Activated CD4-positive, alpha-beta T cell treated with anti-CD3 and anti-CD28 coated beads, Interleukin-10, Interleukin-2, amounts not matched to agents 100 ng/mL and 50 ng/mL, durations not matched to agents 16 hours and 8 hours (primary cell): Measurements from ENCODE around the gene RERE.
"Not testable (repeated sequence)": the region's sequence is repeated elsewhere in the genome, so short reads cannot be mapped to it uniquely, and the experiment has no call there.

ENCODE experiments used
- DNase-seq: peaks from one replicate; pipeline ENCODE4 v3.0.0-alpha.2; 2020

Gene RERE

DNA sequence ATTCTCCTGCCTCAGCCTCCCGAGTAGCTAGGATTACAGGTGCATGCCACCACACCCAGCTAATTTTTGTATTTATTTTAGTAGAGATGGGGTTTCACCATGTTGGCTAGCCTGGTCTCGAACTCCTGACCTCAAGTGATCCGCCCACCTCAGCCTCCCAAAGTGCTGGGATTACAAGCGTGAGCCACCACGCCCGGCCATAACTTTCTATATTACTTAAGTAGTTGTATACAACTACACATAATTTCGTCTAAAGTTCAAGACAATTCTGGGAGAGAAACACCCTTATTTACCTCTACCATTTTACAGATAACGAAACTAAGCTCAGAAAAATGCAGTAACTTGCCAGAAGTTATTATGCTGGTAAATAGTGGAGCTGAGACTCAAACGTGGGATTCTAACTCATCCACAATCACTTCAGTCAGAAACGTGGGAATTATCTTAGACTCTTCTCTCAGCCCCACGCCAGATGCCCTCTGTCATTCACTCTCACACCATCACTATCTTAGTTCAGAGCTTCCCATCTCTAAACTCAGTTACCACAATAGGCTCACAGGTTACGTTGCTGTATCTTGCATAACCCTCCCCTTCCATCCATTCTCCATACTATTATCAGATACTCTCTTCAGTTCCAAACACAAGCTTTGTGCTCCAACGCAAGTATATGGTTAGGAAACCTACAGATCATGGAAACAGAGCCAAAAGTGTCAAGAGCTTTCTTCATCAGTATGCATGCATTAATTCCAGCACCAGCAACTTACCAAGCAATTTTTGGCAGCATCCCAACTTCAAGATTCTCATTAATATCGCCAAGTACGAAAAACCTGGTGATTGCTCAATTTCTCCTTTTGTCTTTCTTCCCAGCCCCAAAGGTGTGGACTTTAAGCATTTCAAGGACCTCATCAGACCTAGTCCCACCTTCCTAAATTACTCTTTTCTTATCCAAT, 69.3 kb downstream of the RERE start:
- no peak for DNase-seq

DNA sequence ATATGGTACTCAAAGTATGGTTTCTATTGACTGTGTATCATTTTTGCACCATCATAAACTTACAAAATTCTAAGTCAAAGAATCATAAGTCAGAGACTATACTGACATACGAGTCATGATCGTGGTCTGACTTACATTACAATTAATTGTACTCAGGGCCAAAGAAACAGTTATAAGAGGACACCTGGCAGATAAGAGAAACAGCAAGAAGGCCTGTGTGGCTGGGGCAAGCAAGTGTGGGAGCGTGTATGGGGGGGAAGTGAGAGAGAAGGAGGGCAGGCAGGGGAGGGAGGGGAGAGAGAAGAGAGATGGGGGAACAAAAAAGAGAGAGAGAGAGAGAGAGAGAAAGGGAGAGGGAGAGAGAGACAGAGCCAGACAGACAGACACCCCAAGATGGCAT, 70.9 kb downstream of the RERE start:
- no peak for DNase-seq

DNA sequence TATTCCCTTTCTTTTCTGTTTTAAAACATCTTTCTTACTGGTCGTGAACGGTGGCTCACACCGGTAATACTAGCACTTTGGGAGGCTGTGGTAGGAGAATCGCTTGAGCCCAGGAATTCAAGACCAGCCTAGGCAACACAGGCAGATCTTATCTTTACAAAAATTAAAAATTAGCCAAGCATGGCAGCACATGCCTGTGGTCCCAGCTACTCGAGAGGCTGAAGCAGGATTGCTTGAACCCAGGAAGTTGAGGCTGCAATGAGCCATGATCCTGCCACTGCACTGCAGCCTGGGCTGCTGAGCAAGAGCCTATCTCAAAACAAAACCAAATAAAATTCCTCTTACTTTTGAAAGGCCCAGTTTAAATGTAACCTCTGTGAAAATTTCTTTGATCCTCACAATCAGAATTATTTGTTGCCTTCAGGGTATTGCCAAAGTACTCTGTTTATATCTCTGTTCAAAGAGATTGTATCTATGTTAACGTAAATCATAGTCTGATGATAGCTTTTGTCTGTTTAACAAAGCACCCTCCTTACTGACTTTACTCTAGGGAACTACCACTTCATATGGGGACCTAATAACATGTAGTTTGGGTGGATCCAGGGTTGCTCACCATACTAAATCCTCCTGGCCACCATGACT, 71.6 kb downstream of the RERE start:
- no peak for DNase-seq

DNA sequence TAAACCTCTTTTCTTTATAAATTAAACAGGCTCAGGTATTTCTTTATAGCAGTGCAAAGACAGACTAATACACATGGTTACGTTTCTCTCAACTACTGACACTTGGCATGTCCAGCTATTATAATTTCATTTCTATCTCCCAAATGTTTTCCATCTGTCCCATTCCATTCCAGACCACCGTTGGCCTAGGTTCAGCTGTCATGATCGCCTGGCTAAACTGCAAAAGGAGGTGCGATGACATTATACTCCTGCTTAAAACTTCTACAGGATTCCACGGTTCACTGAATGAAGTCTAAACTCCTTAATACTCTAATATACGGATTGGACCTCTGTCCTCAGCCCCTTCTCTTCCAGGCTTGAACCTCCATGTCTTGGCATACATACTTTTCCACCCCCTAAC, 72.1 kb downstream of the RERE start:
- DNase-seq, result no peak

DNA sequence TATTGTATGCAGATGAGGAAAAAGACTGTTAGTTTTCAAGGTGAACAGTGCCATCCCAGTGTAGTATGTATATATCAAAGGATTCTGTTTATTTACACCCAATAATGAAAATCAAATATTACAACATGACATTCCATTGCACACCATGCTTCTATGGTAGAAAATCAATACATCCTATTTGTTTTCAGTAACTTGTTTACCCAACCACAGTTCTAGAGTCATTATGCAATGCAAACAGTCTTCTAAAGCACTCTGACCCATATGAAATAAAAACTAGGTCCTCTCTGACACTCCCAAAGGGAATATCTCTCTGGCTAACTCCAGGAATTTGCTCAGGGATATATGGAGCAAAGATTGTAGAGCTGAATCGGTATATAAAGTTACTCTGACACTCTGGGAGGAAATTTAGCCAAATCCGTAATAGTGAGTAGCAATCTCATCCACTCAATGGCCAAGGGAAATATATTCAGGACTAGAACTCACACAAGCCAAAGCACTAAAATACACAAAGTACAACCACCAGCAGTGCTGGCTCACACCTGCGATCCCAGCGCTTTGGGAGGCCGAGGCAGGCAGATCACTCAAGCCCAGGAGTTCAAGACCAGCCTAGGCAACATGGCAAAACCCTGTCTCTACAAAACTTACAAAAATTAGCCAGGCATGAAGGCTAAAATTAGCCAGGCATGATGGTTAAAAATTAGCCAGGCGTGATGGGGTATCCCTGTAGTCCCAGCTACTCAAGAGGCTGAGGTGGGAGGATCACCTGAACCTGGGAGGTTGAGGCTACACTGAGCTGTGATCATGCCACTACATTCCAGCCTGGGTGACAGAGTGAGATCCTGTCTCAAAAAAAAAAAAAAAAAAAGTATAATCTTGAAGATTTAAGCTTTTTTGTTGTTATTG, 75.2 kb downstream of the RERE start:
- DNase-seq, result no peak

DNA sequence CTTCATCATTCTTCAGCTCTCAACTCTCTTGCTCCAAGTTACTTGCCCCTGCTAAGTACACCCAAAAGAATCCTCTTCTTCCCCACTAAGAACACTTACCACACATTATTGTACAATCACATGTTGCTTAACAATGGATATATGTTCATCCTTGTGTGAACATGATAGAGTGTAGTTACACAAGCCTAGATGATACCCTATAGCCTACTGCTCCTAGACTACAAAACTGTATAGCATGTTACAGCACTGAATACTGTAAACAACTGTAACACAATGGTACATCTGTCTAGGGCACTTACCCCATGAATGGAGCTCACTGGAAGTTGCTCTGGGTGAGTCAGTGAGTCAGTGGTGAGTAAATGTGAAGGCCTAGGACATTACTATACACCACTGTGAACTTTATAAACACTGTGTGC, 77.4 kb downstream of the RERE start:
- no peak for DNase-seq

DNA sequence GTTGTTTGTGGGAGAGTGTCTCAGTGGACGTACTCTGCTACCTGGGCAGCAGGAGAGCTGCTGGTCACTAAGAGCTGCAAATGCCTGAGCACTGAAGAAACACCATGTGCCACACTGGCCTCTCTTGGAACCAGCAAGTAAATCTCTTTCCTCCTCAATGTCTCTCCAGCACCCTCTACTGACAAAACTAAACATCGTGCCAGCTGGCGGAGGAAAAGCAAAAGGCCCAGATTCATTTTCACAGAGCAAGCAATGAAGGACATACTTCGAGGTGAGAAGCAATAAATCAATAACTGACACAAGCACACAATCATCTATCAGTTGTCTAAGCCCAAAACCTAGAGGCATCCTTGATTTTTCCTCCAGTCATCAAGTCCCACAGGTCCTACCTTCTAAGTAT, 78.1 kb downstream of the RERE start:
- DNase-seq, result no peak

DNA sequence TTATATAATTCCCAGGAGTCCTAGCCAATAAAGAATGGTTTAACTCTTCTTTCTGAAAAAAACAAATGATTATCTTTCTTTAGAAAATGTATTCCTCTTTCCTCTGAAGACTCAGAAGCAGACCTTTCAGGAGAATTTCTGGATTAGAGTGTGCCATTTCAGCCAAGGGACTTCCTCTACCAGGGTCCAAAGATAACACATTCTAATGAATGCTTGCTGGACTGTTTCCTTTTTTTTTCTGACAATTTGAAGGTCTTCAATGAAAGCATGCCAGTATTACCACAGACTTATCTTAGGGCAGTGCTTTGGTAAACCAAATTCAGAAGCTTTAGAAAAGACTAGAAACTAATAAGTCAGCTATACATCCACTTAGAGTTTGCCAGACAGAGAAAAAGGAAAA, 80.5 kb downstream of the RERE start:
- DNase-seq, result no peak

DNA sequence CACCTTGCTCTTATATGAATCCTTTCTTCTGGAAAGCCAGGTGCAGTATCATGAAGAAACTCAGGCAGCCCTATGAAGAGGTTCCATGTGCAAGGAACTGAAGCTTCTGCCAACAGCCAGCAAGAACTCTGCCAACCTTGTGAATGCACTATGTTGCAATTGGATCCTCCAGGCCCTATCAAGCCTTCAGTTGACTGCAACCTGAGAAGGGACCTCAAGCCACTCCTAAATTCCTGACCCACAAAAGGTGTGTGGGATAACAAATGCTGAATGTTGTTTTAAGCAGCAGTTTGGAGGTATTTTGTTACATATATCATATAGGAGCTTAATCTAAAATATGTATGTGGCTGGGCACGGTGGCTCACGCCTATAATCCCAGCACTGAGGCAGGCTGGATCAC, 84.0 kb downstream of the RERE start:
- DNase-seq, result no peak

DNA sequence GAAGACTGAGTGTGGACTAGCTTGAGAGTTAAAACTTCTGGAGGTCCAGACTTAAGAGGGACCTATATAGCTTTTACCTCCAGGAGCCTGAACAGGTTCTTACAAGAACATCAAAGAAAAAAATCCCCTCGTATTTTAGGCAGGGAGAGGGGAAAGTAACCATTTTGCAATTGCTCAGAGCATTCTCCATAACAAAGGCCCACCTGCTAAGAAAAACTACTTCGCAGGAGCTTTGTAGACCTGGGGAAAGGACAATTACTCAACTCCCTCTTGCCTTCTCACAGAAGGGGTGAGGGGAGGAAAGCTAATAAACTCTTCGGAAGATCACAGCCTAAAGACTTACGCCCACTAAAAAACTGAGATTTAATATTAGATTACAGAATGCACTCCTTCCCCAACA, 86.3 kb downstream of the RERE start:
- DNase-seq, result no peak

DNA sequence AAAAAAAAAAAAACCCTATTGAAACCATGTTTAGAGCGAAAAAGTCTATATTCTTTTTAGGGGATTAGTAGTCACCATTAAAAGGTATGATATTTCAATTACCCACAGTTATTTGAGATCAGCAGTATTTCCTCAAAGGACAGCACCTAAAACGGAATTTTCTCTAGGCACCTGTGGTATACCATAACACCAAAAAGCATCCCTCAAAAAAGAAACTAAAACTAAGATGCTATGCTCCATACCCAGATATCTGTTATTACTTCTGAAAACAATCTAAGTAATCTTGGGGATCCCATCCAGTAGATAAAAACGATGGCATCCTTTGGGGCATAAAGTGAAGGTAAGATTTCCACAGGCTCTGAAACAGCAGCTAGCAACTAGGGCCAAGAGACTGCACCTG, 89.0 kb downstream of the RERE start:
- no peak for DNase-seq

DNA sequence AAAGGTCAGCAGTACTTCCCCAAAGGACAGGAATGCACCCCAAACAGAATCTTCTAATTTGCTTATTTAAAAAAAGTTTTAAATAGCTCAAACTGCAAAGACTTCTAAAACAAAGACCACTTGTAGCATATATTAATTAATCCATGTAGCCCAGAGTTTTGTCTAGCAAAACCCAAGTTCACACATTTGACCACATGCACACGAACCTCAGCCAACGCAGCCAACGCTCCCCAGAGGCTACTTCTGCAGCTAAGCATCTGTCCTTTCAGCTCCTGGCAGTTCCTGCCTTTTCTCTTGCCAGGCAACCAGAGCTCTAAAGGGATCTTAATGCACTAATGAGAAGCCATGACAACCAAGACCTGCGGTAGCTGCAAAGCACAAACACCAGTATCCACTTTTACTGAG, 89.6 kb downstream of the RERE start:
- no peak for DNase-seq

DNA sequence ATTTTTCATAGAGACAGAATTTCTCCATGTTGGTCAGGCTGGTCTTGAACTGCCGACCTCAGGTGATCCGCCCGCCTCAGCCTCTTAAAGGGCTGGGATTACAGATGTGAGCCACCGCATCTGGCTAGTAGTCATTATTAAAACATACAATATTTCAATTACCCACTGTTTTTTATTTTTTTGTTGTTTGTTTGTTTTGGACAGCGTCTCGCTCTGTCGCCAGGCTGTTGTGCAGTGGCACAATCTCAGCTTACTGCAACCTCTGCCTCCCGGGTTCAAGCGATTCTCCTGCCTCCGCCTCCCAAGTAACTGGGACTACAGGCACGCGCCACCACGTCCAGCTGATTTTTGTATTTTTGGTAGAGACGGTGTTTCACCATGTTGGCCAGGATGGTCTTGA, 90.1 kb downstream of the RERE start:
- not testable (repeated sequence) for DNase-seq

DNA sequence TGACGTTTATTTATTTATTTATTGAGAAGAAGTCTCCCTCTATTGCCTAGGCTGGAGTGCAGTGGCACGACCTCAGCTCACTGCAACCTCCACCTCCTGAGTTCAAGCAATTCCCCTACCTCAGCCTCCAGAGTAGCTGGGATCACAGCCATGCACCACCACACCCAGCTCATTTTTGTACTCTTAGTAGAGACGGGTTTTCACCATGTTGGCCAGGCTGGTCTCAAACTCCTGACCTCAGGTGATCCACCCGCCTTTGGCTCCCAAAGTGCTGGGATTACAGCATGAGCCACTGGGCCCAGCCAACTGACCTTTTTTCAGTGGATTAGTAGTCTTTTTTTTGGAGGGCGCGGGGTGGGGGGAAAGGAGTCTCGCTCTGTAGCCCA, 90.6 kb downstream of the RERE start:
- DNase-seq, result not testable (repeated sequence)

DNA sequence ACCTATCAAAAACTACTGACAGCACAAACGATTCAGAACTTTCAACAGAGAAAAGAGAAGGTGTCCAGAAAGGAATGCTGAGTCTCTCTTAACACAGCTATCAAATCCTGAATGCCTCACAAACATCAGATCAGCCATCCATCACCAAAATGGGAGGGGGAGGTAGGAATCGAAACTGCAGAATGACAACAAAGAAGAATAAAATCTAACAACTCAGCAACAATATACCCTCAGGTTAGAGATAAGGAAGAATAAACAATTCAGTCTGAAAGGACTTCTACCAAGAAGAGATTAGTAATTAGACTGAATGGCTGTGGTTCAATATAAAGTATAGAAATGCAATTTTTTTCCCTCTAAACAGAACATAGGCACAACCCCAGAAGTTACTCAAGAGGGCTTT, 94.4 kb downstream of the RERE start:
- no peak for DNase-seq

DNA sequence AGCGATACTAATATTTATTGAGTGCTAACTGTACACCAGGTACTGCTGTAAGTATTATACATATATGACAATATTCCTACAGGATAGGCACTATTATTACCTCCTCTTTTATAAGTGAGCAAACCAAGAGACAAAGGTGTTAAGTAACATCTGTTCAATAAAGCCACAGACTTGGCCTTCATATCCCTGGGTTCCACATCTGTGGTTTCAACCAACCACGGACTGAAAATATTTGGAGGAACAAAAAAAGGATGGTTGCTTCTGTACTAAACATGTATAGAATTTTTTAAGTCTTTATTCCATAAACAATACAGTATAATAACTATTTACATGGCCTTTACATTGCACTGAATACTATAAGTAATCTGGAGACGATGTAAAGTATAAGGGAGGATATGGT, 95.1 kb downstream of the RERE start:
- no peak for DNase-seq

DNA sequence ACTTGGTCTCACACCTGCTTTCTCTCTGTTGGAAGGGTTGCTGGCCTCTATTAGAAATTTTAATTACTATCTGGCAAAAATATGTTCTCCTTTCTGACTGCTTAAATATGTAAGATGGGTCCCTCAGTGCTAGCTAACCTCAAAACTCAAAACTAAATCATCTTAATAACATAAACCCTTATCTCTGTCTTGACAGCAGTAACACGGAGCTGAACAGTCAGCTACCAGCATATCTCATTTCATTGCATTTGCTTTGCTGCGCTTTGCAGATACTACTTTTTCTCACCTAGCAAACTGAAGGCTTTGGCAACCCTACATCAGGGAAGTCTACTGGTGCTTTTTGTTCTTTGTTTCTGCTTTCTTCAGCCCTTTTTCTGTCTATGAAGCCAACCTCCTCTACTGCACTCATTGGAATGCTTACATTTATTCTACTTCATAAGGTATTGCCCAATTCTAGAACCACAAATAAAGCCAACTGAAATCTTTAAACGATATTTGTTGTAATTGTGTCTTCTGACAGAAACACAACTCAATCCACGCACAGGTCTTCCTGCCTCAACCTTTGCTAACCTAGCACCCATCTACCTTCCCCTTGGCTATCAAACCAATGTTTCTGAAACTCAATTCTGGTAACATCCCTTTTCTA, 95.6 kb downstream of the RERE start:
- no peak for DNase-seq

DNA sequence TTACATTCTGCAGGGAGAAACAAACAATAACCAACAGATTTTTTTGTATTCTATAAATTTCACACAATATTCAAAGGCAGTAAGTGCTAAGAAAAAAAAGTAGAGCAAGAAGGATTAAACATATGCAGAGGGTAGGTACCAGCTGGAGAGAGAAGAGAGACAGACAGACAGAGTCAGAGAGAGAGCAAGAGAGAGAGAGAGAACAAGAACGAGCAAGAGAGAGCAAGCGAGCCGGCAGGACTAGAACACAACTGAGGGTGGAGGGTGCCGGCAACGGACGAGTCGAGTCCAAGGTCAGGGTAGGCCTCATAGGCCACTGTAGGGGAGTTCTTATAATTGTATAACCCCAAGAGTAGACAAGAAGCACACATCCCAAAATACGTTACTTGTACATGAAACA, 97.1 kb downstream of the RERE start:
- DNase-seq, result no peak

DNA sequence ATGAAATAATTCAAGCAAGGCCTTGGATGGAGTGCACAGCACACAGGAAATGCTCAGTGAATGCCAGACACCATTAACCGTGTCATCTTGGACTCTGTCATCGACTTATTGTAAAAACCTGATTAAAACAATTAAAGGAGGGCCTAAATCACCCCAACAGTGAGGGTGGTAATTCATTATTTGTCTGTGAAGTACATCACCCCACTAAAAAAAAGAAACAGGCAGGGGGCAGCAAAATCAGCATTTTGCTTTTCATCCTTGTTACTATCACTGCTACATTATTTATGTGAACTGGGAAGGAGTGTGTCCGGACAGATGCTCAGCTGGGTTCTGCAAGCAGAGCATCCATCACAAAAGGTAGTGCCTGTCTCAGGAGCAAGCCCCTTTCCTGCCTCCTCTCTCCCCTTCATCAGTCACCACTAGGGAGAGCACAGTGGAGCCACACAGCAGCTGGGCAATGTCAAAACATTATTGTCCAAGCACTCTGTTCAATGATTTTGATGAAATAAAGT, 98.5 kb downstream of the RERE start:
- DNase-seq, result no peak

DNA sequence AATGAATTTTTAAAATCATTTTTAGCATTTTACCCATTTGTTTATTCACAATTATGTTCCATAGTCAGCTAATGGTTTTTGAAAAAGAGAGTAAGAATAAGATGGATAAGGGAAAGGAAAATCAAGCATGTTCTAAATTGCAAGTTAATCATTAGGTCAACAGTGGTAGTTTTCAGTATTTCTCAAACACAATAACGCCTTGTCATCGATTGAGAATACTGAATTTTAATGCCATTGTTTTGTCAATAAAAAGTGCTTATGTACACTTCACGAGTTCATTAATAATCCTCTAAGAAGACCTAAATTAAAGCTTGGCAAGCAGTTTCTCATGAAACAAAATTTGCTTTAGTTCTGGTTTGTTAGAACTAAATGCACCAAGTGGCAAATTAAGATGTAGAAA, 100.3 kb downstream of the RERE start:
- no peak for DNase-seq

DNA sequence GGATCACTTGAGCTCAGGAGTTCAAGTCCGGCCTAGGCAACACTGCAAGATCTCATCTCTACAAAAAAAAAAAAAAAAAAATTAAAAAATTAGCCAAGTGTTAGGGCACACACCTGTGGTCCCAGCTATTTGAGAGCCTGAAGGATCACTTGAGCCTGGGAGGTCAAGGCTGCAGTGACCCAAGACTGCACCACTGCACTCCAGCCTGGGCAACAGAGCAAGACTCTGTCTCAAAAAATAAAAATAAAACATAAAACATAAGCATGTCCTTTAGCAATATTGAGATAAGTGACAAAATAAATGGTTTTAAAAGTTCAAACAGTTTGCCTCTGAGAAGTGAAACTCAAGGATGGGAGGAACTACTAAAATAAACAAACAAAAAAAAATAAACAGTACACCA, 101.2 kb downstream of the RERE start:
- DNase-seq, result no peak

DNA sequence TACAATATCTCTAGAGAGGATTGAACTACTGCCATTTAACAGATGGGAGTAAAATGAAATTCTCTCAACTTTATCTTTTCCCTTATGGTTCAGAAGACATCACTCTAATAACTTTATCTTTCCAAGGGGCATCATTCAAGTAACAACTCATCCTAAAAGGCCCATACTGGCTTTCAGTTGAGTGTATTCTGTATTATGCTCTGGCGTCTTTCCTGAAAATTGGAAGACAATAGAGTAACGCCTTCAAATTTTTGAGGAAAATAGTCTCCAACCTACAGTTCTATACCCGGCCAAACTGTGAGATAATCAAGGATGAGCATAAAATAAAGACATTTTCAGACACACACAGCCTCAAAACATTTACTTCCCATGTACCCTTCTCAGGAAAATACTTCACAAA, 103.3 kb downstream of the RERE start:
- no peak for DNase-seq
